ENCODE measurements around the gene LSAMP. TPM values are rescaled to one million over a fixed set of nuclear protein-coding genes. Genes with fewer than 3 reads are reported as not detected.

Gene LSAMP
- total and polyA plus RNA-seq, 2 of the 8 experiments (the other 6 are each of a cell fraction or from before 2014, with no cell fraction given) = 1.8 to 5.7 TPM

DNA sequence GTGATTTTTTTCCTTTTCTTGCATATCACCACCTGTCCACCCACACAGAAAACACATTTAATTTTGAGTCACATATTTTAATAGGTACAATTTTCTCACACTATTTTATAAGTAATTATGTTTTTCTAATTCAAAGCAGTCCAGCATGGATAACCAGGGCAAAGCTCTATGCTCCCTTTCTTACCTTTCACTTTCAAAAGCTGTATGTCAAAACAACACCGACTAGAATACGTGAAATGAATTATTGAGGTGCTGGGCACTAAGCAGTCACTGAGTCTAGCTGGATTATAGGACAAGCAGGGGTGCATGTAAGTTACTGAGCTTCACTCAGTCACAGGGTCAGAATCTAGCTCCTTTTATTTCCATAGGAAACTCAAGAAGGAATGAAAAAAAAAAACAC lies 60.6 kb downstream of the LSAMP start:
- WGBS, 2 experiments (ENCODE audit: extremely low coverage in 1 of 2, insufficient coverage in 1 of 2, insufficient read length in 1 of 2, insufficient replicate concordance in 2 of 2, low coverage in 1 of 2, low lambda C conversion rate in 2 of 2, missing lambda C conversion rate in 1 of 2) = 79% methylated on average over 2 of the region's 2 CpGs; no CpG with 5 or more reads in 1 of the 2 experiments
- Histone ChIP-seq H3K4me2 (ENCODE audit: insufficient read depth in 1 of 2, low read depth in 2 of 2, low read length in 2 of 2) (no peak overlapping the region), H3K36me3 (ENCODE audit: control insufficient read depth in 2 of 4, insufficient read depth in 4 of 4, low read length in 3 of 4) (no peaks in the 10 kb centered on the region), H3K27ac (ENCODE audit: low read depth, low read length) (no peak overlapping the region), H3K79me2 (ENCODE audit: control insufficient read depth in 1 of 2, insufficient read depth in 2 of 2, low read length in 2 of 2) (no peaks in the 10 kb centered on the region), H3K4me1 (replicated peaks in 1 of 4; ENCODE audit: control insufficient read depth in 3 of 4, insufficient read depth in 4 of 4, low read length in 3 of 4) (peaks cover 2 to 8% (median 4%) of the 10 kb centered on the region in 4 experiments; a peak in 4 of 7 replicates), H3K18ac (ENCODE audit: extremely low read depth, low read length) (no peak overlapping the region), H3K79me1 (ENCODE audit: low read depth, low read length) (no peaks in the 10 kb centered on the region), H2BK20ac (ENCODE audit: low read length) (no peak overlapping the region), H3K9ac (replicated peaks in 1 of 4; ENCODE audit: extremely low read depth in 1 of 4, low read depth in 3 of 4, low read length in 3 of 4) (peak overlapping the region in 1 of 4 experiments; percentile 43; a peak in 1 of 7 replicates), H2BK5ac (ENCODE audit: low read depth, low read length) (no peak overlapping the region), H3K23me2 (ENCODE audit: low read depth, low read length) (no peaks in the 10 kb centered on the region), H3K56ac (replicated peaks; ENCODE audit: insufficient read length, low read depth, low read length) (no peak overlapping the region), H3K9me3 (ENCODE audit: insufficient read depth in 2 of 2, low read depth in 1 of 2, low read length in 1 of 2) (no peaks in the 10 kb centered on the region), H3K23ac (ENCODE audit: insufficient read length) (no peak overlapping the region), H2AK5ac (ENCODE audit: low read depth, low read length) (no peak overlapping the region), H4K5ac (ENCODE audit: insufficient read length, low read depth, low read length) (no peak overlapping the region), H2BK15ac (ENCODE audit: low read length) (no peak overlapping the region), H2BK120ac (replicated peaks; ENCODE audit: low read depth, low read length) (no peak overlapping the region), H2AFZ (ENCODE audit: low read length) (no peak overlapping the region), H3K4me3 (ENCODE audit: extremely low read depth in 1 of 4, insufficient read depth in 2 of 4, low read depth in 3 of 4, low read length in 4 of 4) (no peak overlapping the region), H3K4ac (replicated peaks; ENCODE audit: insufficient read length, low read depth, low read length) (no peak overlapping the region), H4K8ac (ENCODE audit: extremely low read depth, insufficient read depth, low read length) (no peak overlapping the region), H4K20me1 (replicated peaks in 1 of 2; ENCODE audit: control insufficient read depth in 1 of 2, insufficient read depth in 2 of 2, low read length in 2 of 2) (no peaks in the 10 kb centered on the region), H4K91ac (replicated peaks; ENCODE audit: insufficient read length, low read length) (no peak overlapping the region), H3K27me3 (replicated peaks in 1 of 4; ENCODE audit: control insufficient read depth in 3 of 4, extremely low read depth in 1 of 4, insufficient read depth in 3 of 4, low read length in 3 of 4) (no peaks in the 10 kb centered on the region), H2BK12ac (ENCODE audit: low read depth, low read length) (no peak overlapping the region), H3K14ac (ENCODE audit: insufficient read length) (no peak overlapping the region)
- FAIRE-seq = no peak
- ChIA-PET POLR2A (ENCODE audit: partially characterized antibody) (interaction anchor here (1.2 kb wide), 1 partner anchor 56 kb away, joined by 3 read pairs; no protein-coding TSS in a partner anchor), CTCF (ENCODE audit: partially characterized antibody) (interaction anchor here (0.9 to 2.4 kb wide), 2 partner anchors 8 to 15 kb away, joined by 3 to 5 read pairs; no protein-coding TSS in a partner anchor)
- TF ChIP-seq RNF2 (IDR thresholded peaks at IDR 0.05; ENCODE audit: borderline replicate concordance, low read depth, low read length, missing control alignments, poor library complexity, severe bottlenecking) = no peak
- no peak for TF ChIP-seq HDAC2 (IDR thresholded peaks at IDR 0.05; ENCODE audit: borderline replicate concordance in 1 of 2, low read depth in 2 of 2, low read length in 2 of 2)
- TF ChIP-seq SAP30 (IDR thresholded peaks at IDR 0.05; ENCODE audit: insufficient read depth, insufficient replicate concordance, low read length) = no peak
- no peak for DNase-seq (ENCODE audit: low read depth in 1 of 2, low spot score in 2 of 2)

All from H1 (cell line).